ENCODE results near the gene MYO9A. TPM values are rescaled to one million over a fixed set of nuclear protein-coding genes. Genes with fewer than 3 reads are reported as not detected.
"Not testable (repeated sequence)": the region's sequence is repeated elsewhere in the genome, so short reads cannot be mapped to it uniquely, and the experiment has no call there.

Gene MYO9A
- total and polyA plus RNA-seq, 3 donors from 2014 or later: 68.9 to 126 (median 103) TPM

DNA sequence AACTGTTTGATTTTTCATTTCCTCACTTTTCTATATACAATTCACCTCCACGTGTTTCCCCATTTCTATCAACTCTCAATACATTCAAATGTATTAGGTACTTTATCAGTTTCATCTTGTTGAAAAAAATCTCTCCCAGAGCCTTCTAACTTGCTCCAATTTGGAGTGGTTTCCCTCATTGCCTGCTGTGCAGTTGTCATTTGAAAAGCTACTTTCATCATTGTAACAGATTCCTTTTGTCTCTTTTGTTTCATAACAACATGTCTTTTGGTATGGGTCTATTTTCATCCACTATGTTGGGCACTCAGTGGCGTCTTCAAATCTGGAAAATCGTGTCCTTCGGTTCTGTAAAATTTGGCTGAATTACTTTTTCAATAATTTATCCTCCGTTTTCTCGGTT lies 232.6 kb downstream of the MYO9A start:
- Histone ChIP-seq H3K27me3 (no peaks in the 10 kb centered on the region), H3K4me3 (no peak overlapping the region), H3K9me3 (no peaks in the 10 kb centered on the region), H3K36me3 (ENCODE audit: low read depth, missing control alignments) (no peaks in the 10 kb centered on the region), H3K4me1 (no peaks in the 10 kb centered on the region), H3K27ac (no peak overlapping the region)
- TF ChIP-seq POLR2A (IDR thresholded peaks at IDR 0.05) (no peak), CTCF (IDR thresholded peaks at IDR 0.05) (no peak)
- intact Hi-C loops (cut with DNase I; ENCODE audit: low total_unique reads): no loop called here
- no peak for DNase-seq
- WGBS, 2 donors: 79 to 88% methylated on average over 6 of the region's 6 CpGs

DNA sequence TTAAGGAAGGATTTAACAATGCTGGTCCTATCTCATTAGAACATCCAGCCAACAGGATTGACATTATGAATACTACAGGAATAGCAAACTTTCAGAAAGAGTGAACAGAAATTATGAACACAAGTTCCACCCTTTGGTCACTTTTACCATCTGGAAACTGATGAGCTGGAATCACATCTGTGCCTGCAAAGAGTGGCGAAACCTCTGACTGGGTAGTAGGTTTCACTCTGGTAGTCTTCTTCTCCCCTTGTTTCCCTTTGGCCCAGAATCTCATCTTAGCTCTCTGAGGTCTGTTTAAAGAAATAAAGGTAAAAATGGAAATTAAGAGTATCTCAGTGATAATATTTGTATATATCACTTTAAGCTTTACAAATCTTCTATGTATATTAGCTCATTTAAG lies 234.5 kb downstream of the MYO9A start:
- Histone ChIP-seq H3K9me3 (no peaks in the 10 kb centered on the region), H3K4me3 (no peak overlapping the region), H3K4me1 (no peaks in the 10 kb centered on the region), H3K27ac (no peak overlapping the region), H3K27me3 (no peaks in the 10 kb centered on the region), H3K36me3 (ENCODE audit: low read depth, missing control alignments) (no peaks in the 10 kb centered on the region)
- 92 to 100% methylated on average over 1 of the region's 1 CpG for WGBS, 2 donors
- intact Hi-C loops (cut with DNase I; ENCODE audit: low total_unique reads): no loop called here
- TF ChIP-seq POLR2A (IDR thresholded peaks at IDR 0.05): no peak
- no peak for TF ChIP-seq CTCF (IDR thresholded peaks at IDR 0.05)
- DNase-seq: no peak

DNA sequence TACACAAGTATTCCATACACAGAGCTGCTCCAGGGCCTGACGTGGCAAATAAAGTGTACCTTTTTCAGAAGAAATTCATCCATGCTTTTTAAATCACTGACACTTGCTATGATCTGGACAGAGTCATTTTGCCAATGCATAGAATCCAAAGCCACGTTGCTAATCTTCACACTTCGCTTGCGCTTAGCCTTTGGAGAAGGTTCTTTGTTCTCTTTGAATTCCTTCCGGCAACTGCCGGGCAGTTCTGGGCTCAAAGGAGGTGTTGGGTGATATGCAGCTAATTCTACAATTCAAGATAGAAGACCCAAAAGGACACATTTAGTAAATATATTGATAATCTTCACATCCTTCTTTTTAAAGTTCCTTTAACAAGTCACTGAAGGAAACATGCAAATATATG lies 237.7 kb downstream of the MYO9A start:
- WGBS, 2 donors: 88 to 89% methylated on average over 6 of the region's 6 CpGs
- no peak for TF ChIP-seq CTCF (IDR thresholded peaks at IDR 0.05)
- no peak for TF ChIP-seq POLR2A (IDR thresholded peaks at IDR 0.05)
- no peaks in the 10 kb centered on the region for H3K36me3 ChIP-seq (ENCODE audit: low read depth, missing control alignments)

DNA sequence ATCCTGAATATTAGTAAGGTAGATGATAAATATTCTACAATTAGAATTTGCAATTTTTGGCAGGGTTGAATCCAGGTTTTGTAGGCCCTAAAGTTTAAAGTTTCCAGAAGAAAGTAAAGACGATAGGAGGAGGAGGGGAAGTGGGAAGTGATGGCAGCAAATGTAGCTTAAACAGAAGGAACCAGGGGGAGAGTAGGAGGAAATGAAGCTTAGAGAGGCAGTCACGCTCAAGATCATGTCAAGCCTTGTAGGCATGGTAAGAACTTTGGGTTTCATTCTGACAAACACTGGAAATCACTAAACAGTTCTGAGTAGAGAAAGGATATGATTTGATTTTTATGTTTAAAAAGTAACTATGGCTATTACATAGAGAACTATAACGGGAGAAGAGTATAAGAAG lies 243.7 kb downstream of the MYO9A start:
- intact Hi-C loops (cut with DNase I; ENCODE audit: low total_unique reads): no loop called here
- Histone ChIP-seq H3K27me3 (no peaks in the 10 kb centered on the region), H3K9me3 (no peaks in the 10 kb centered on the region), H3K36me3 (ENCODE audit: low read depth, missing control alignments) (no peaks in the 10 kb centered on the region), H3K4me1 (no peaks in the 10 kb centered on the region), H3K27ac (no peak overlapping the region), H3K4me3 (no peak overlapping the region)
- no peak for DNase-seq
- 91% methylated on average over 3 of the region's 3 CpGs for WGBS, 2 donors
- TF ChIP-seq CTCF (IDR thresholded peaks at IDR 0.05) (no peak), POLR2A (IDR thresholded peaks at IDR 0.05) (no peak)

More for the DNA sequence above, 237.7 kb downstream of the MYO9A start:
- Histone ChIP-seq H3K9me3 (no peaks in the 10 kb centered on the region), H3K27me3 (no peaks in the 10 kb centered on the region), H3K4me3 (no peak overlapping the region), H3K27ac (no peak overlapping the region), H3K4me1 (no peaks in the 10 kb centered on the region)
- intact Hi-C loops (cut with DNase I; ENCODE audit: low total_unique reads): no loop called here
- no peak for DNase-seq

- H3K27ac ChIP-seq; intact Hi-C loops (cut with DNase I; ENCODE audit: low total_unique reads); H3K36me3 ChIP-seq (ENCODE audit: low read depth, missing control alignments); H3K4me3 ChIP-seq; DNase-seq; H3K27me3 ChIP-seq; H3K9me3 ChIP-seq; H3K4me1 ChIP-seq: not testable (repeated sequence)
- 88 to 97% methylated on average over 4 of the region's 4 CpGs for WGBS, 2 donors
Observed at GRCh38 chr15:71858232-71858631, 259.7 kb downstream of the MYO9A start.
